HepG2 (cell line): ENCODE measurements around the gene FZD4. TPM values are rescaled to one million over a fixed set of nuclear protein-coding genes. Genes with fewer than 3 reads are reported as not detected.

Experiments used
- AHR ChIP-seq: IDR thresholded peaks from 2 replicates; pipeline ENCODE4 v1.6.1; 2018; ENCODE audit warnings: missing genetic modification reagents, missing compliant biosample characterization
- KDM2A ChIP-seq: sonication (generic); formaldehyde crosslinking; IDR thresholded peaks from 2 replicates; pipeline ENCODE4 v1.4.0; 2020; ENCODE audit warnings: low read depth, missing genetic modification reagents, borderline replicate concordance
- NFKB2 ChIP-seq: sonication (generic); formaldehyde crosslinking; IDR thresholded peaks from 2 replicates; pipeline ENCODE4 v1.4.0; 2020; ENCODE audit warnings: missing genetic modification reagents, borderline replicate concordance
- NONO ChIP-seq, 2 experiments: fragments of 450-650 bp in 1 of 2; sonication (generic) in 1 of 2; formaldehyde crosslinking in 1 of 2; IDR thresholded peaks in 1 of 2; conservative IDR thresholded peaks in 1 of 2; 2 replicates each; pipeline versions ENCODE4 v1.6.1 to v1.8.0; 2017 to 2022; ENCODE audit warnings: mild to moderate bottlenecking in 1 of 2, missing genetic modification reagents in 1 of 2, moderate library complexity in 1 of 2
- PRDM15 ChIP-seq: sonication (generic); formaldehyde crosslinking; IDR thresholded peaks from 2 replicates; pipeline ENCODE4 v1.4.0; 2020; ENCODE audit warnings: missing genetic modification reagents
- SNAPC5 ChIP-seq: sonication (generic); formaldehyde crosslinking; IDR thresholded peaks from 2 replicates; pipeline ENCODE4 v1.8.1; 2023; ENCODE audit warnings: mild to moderate bottlenecking, missing genetic modification reagents, borderline replicate concordance
- ZBTB40 ChIP-seq, 2 experiments: fragments of 450-650 bp in 1 of 2; sonication (generic) in 1 of 2; formaldehyde crosslinking in 1 of 2; IDR thresholded peaks; 2 replicates each; pipeline versions ENCODE4 v1.6.1 to v1.8.0; 2016 to 2022; ENCODE audit warnings: antibody characterized with exemption in 1 of 2, mild to moderate bottlenecking in 1 of 2, missing genetic modification reagents in 1 of 2
- ZBTB43 ChIP-seq: sonication (generic); formaldehyde crosslinking; conservative IDR thresholded peaks from 2 replicates; pipeline ENCODE4 v1.4.0; 2020; ENCODE audit warnings: missing genetic modification reagents
- ZBTB44 ChIP-seq: sonication (generic); formaldehyde crosslinking; IDR thresholded peaks from 2 replicates; pipeline ENCODE4 v1.4.0; 2020; ENCODE audit warnings: missing genetic modification reagents
- ZNF256 ChIP-seq: sonication (generic); formaldehyde crosslinking; conservative IDR thresholded peaks from 2 replicates; pipeline ENCODE4 v1.4.0; 2020; ENCODE audit warnings: missing genetic modification reagents
- ZNF337 ChIP-seq: sonication (generic); formaldehyde crosslinking; IDR thresholded peaks from 2 replicates; pipeline ENCODE4 v1.5.1; 2020; ENCODE audit warnings: missing genetic modification reagents, low read depth, mild to moderate bottlenecking, borderline replicate concordance
- polyA plus RNA-seq, 8 experiments: library from polyadenylated mRNA; depleted of rRNA in 3 of 8; stranded (reverse) in 7 of 8; unstranded in 1 of 8; fragments of >200 nt; fragmentation: Illumina TruSeq in 4 of 8; extraction: Trizol in 4 of 8; gene quantifications; 2 replicates each; pipeline versions ENCODE4 v1.2.1 to v1.2.3, GENCODE V29; 2011 to 2016; ENCODE audit warnings: low read depth in 4 of 8, missing spikeins in 1 of 8, mixed read lengths in 1 of 8; ENCODE audit not compliant: insufficient read depth in 1 of 8
- total RNA-seq, 5 experiments: library from RNA; depleted of rRNA; stranded (reverse); fragments of >200 nt; fragmentation: Illumina TruSeq; extraction: Trizol; gene quantifications; 2 replicates each; pipeline ENCODE4 v1.2.3, GENCODE V29; 2016; ENCODE audit warnings: low read depth in 1 of 5

FZD4 gene
- total and polyA plus RNA-seq, 2 of the 13 experiments (the other 11 are each of a cell fraction or from before 2014, with no cell fraction given) = 46.5 to 70.4 TPM

GRCh38 chr11:86923999-86924766 lies 31.0 kb downstream of the FZD4 start (continued):
- TF ChIP-seq ZBTB44 (no peak), ZBTB43 (CRISPR knock-in tag) (0 out of 2 replicates have a peak, but pooled peaks have one; percentile 18), ZNF256 (no peak), ZBTB40 (IDR thresholded peaks at IDR 0.05) (no peak), ZBTB40 (CRISPR knock-in tag; IDR thresholded peaks at IDR 0.05) (no peak), NONO (IDR thresholded peaks at IDR 0.05) (no peak), NONO (CRISPR knock-in tag; conservative IDR thresholded peaks at IDR 0.05) (no peak), PRDM15 (CRISPR knock-in tag) (peak; percentile 92), NFKB2 (no peak), ZNF337 (CRISPR knock-in tag) (no peak), SNAPC5 (CRISPR knock-in tag) (no peak), KDM2A (CRISPR knock-in tag) (no peak), AHR (CRISPR knock-in tag) (no peak)
